HCT116 (cell line): ENCODE results near the gene IBA57. TPM values are rescaled to one million over a fixed set of nuclear protein-coding genes. Genes with fewer than 3 reads are reported as not detected.

Source experiments
- ATAC-seq: fragments of 200-7000 bp; cut with Tn5 transposase; 2 replicates; pipeline ENCODE4 v1.9.1; 2020; ENCODE audit warnings: mild to moderate bottlenecking, moderate library complexity
- Bru-seq: library from RNA; stranded (reverse); fragments of 400-500 nt; gene quantifications from one replicate; lab custom pipeline; 2021; lab: Mats Ljungman, UMichigan
- BruChase-seq, 2 experiments: library from RNA; stranded (reverse); fragments of 400-500 nt; gene quantifications; one replicate each; lab custom pipeline; 2021; lab: Mats Ljungman, UMichigan
- BruUV-seq: library from RNA; stranded (reverse); fragments of 400-500 nt; replicated peaks from 2 replicates; lab custom pipeline; 2021; lab: Mats Ljungman, UMichigan
- CTCF ChIA-PET: fragments of 300-600 bp; sonication (Branson Sonifier 250); formaldehyde crosslinking; loops from one replicate; lab custom pipeline; 2021; ENCODE audit warnings: antibody characterized with exemption; lab: Charles Lee
- POLR2A ChIA-PET: fragments of 300-600, 350-600 bp; sonication (Branson Sonifier 250); formaldehyde crosslinking; loops from one replicate; lab custom pipeline; 2021; ENCODE audit warnings: antibody characterized with exemption; lab: Charles Lee
- RAD21 ChIA-PET, 2 experiments: fragments of 300-600 bp; sonication (Branson Sonifier 250); formaldehyde crosslinking; loops; one replicate each; lab custom pipeline; 2023; ENCODE audit warnings: low total read pairs in 2 of 2; ENCODE audit not compliant: uncharacterized antibody in 2 of 2, unreplicated experiment in 2 of 2, low non-redundant PET in 1 of 2; lab: Charles Lee
- DNase-seq: peaks from one replicate; pipeline ENCODE4 v3.0.0-alpha.2; 2010; ENCODE audit warnings: low read depth, low spot score
- H2AFZ ChIP-seq: fragments of 200-600 bp; shearing (Covaris generic), sonication (generic); 2 replicates; pipeline ENCODE4 v1.6.1; 2017; ENCODE audit warnings: low read depth, mixed run types, mixed read lengths, antibody characterized with exemption, low read length; ENCODE audit not compliant: poor library complexity, severe bottlenecking
- H3K27ac ChIP-seq: 2 replicates; pipeline ENCODE4 v1.5.1; 2012; ENCODE audit warnings: low read depth, low read length
- H3K27me3 ChIP-seq: fragments of 200-600 bp; sonication (generic); 2 replicates; pipeline ENCODE4 v1.6.1; 2016; ENCODE audit warnings: mixed run types, low read length, mixed read lengths; ENCODE audit not compliant: insufficient read depth
- H3K36me3 ChIP-seq, 2 experiments: fragments of 200-500 bp in 1 of 2; fragments of 200-600 bp in 1 of 2; sonication (Bioruptor generic) in 1 of 2; sonication (generic) in 1 of 2; 2 replicates each; pipeline versions ENCODE4 v1.5.1 to v1.6.1; 2014 to 2016; ENCODE audit warnings: low read length in 2 of 2, inconsistent platforms in 1 of 2, mixed read lengths in 1 of 2, mixed run types in 1 of 2; ENCODE audit not compliant: insufficient read depth in 2 of 2, control insufficient read depth in 1 of 2
- H3K4me1 ChIP-seq, 2 experiments: fragments of 200-600 bp in 1 of 2; sonication (generic) in 1 of 2; 2 replicates each; pipeline versions ENCODE4 v1.5.1 to v1.6.1; 2012 to 2017; ENCODE audit warnings: low read length in 2 of 2, inconsistent platforms in 1 of 2, mild to moderate bottlenecking in 1 of 2, mixed read lengths in 1 of 2, mixed run types in 1 of 2, moderate library complexity in 1 of 2; ENCODE audit not compliant: insufficient read depth in 2 of 2, control insufficient read depth in 1 of 2
- H3K4me2 ChIP-seq: fragments of 200-600 bp; sonication (generic); 2 replicates; pipeline ENCODE4 v1.6.1; 2017; ENCODE audit warnings: mixed run types, low read length, mixed read lengths
- H3K4me3 ChIP-seq, 2 experiments: fragments of 200-600 bp in 1 of 2; sonication (generic) in 1 of 2; replicated peaks in 1 of 2; 2 replicates each; pipeline ENCODE4 v1.5.1; 2011 to 2016; ENCODE audit warnings: low read length in 2 of 2, control low read depth in 1 of 2, low read depth in 1 of 2, mild to moderate bottlenecking in 1 of 2, mixed read lengths in 1 of 2, mixed run types in 1 of 2
- H3K79me2 ChIP-seq: fragments of 200-600 bp; sonication (generic); 2 replicates; pipeline ENCODE4 v1.6.1; 2017; ENCODE audit warnings: mild to moderate bottlenecking, mixed run types, low read length, moderate library complexity, mixed read lengths; ENCODE audit not compliant: insufficient read depth
- H3K9ac ChIP-seq: fragments of 200-600 bp; sonication (generic); 2 replicates; pipeline ENCODE4 v1.6.1; 2016; ENCODE audit warnings: low read length, mixed read lengths
- H3K9me2 ChIP-seq: fragments of 200-600 bp; sonication (generic), shearing (Covaris generic); 2 replicates; pipeline ENCODE4 v1.6.1; 2017; ENCODE audit warnings: mixed run types, mild to moderate bottlenecking, moderate library complexity; ENCODE audit not compliant: insufficient read depth
- H3K9me3 ChIP-seq, 2 experiments: fragments of 200-500 bp in 1 of 2; fragments of 200-600 bp in 1 of 2; sonication (Bioruptor generic) in 1 of 2; sonication (generic) in 1 of 2; 2 replicates each; pipeline ENCODE4 v1.6.1; 2014 to 2017; ENCODE audit warnings: low read length in 2 of 2, mixed read lengths in 2 of 2, inconsistent platforms in 1 of 2, low read depth in 1 of 2, mild to moderate bottlenecking in 1 of 2, mixed run types in 1 of 2, moderate library complexity in 1 of 2; ENCODE audit not compliant: control insufficient read depth in 1 of 2, insufficient read depth in 1 of 2
- H4K20me1 ChIP-seq: fragments of 200-600 bp; sonication (generic), shearing (Covaris generic); 2 replicates; pipeline ENCODE4 v1.6.1; 2017; ENCODE audit warnings: mixed run types, mild to moderate bottlenecking, moderate library complexity; ENCODE audit not compliant: insufficient read depth
- CBX3 ChIP-seq: IDR thresholded peaks from 2 replicates; pipeline ENCODE4 v1.6.1; 2012; ENCODE audit warnings: low read depth
- CEBPB ChIP-seq: IDR thresholded peaks from 2 replicates; pipeline ENCODE4 v1.6.1; 2012; ENCODE audit warnings: low read depth
- EGR1 ChIP-seq: IDR thresholded peaks from 2 replicates; pipeline ENCODE4 v1.6.1; 2012; ENCODE audit warnings: low read depth
- ELF1 ChIP-seq: IDR thresholded peaks from 2 replicates; pipeline ENCODE4 v1.6.1; 2012; ENCODE audit warnings: low read depth, borderline replicate concordance
- EZH2 ChIP-seq: fragments of 200-600 bp; sonication (generic); IDR thresholded peaks from 2 replicates; pipeline ENCODE4 v1.6.1; 2017; ENCODE audit warnings: antibody characterized with exemption, mixed run types
- EZH2phosphoT487 ChIP-seq: fragments of 200-600 bp; IDR thresholded peaks from 2 replicates; pipeline ENCODE4 v1.6.1; 2018; ENCODE audit warnings: antibody characterized with exemption, borderline replicate concordance
- POLR2A ChIP-seq: IDR thresholded peaks from 2 replicates; pipeline ENCODE4 v1.7.0; 2011; ENCODE audit warnings: borderline replicate concordance; ENCODE audit not compliant: insufficient read depth, insufficient read length; ENCODE audit errors: extremely low read depth
- POLR2AphosphoS5 ChIP-seq: IDR thresholded peaks from 2 replicates; pipeline ENCODE4 v1.6.1; 2011; ENCODE audit warnings: mild to moderate bottlenecking, low read depth, low read length, moderate library complexity
- RAD21 ChIP-seq: IDR thresholded peaks from 2 replicates; pipeline ENCODE4 v1.6.1; 2012; ENCODE audit warnings: low read depth, mild to moderate bottlenecking
- SIN3A ChIP-seq: IDR thresholded peaks from 2 replicates; pipeline ENCODE4 v1.6.1; 2012; ENCODE audit warnings: low read depth
- SP1 ChIP-seq: IDR thresholded peaks from 2 replicates; pipeline ENCODE4 v1.6.1; 2012; ENCODE audit warnings: low read depth
- SRF ChIP-seq: IDR thresholded peaks from 2 replicates; pipeline ENCODE4 v1.6.1; 2012; ENCODE audit warnings: low read depth
- TCF7L2 ChIP-seq: IDR thresholded peaks from 2 replicates; pipeline ENCODE4 v1.7.0; 2011; ENCODE audit warnings: borderline replicate concordance, inconsistent platforms; ENCODE audit not compliant: insufficient read depth, insufficient read length; ENCODE audit errors: extremely low read depth
- YY1 ChIP-seq: IDR thresholded peaks from 2 replicates; pipeline ENCODE4 v1.6.1; 2011; ENCODE audit warnings: low read length, low read depth, moderate library complexity, mild to moderate bottlenecking; ENCODE audit not compliant: insufficient replicate concordance; ENCODE audit errors: extremely low read depth
- ZFX ChIP-seq: fragments of 450-650 bp; IDR thresholded peaks from 2 replicates; pipeline ENCODE4 v1.6.1; 2017
- ZNF274 ChIP-seq: fragments of 200-500 bp; sonication (Bioruptor generic); IDR thresholded peaks from 2 replicates; pipeline ENCODE4 v1.6.1; 2014; ENCODE audit warnings: mild to moderate bottlenecking, low read depth, low read length, inconsistent platforms
- intact Hi-C: fragments of 100-400 bp; cut with micrococcal nuclease; formaldehyde crosslinking; loops from 2 replicates; pipeline ENCODE4 v1.10.0; 2022
- long read RNA-seq: library from polyadenylated mRNA; unstranded; transcript quantifications from one replicate; pipeline ENCODE4 v2.0.0, GENCODE V29; 2021; ENCODE audit not compliant: unreplicated experiment
- polyA plus RNA-seq: library from polyadenylated mRNA; unstranded; fragments of >200 nt; gene quantifications from 2 replicates; pipeline ENCODE4 v1.2.1, GENCODE V29; 2012; ENCODE audit warnings: missing spikeins
- total RNA-seq: library from RNA; stranded (reverse); gene quantifications from one replicate; pipeline ENCODE4 v1.2.1, GENCODE V29; 2021; ENCODE audit not compliant: unreplicated experiment
- TF ChIP-seq, protein P1 (sequence below): IDR thresholded peaks from 2 replicates; pipeline ENCODE4 v1.6.1; 2012; ENCODE audit warnings: low read depth
- TF ChIP-seq, protein P2 (sequence below): IDR thresholded peaks from 2 replicates; pipeline ENCODE4 v1.6.1; 2012
- TF ChIP-seq, protein P3 (sequence below): IDR thresholded peaks from 2 replicates; pipeline ENCODE4 v1.6.1; 2012

The IBA57 gene
- total RNA-seq (11.6 TPM), Bru-seq, nascent RNA (percentile 67 among the genes with signal in this experiment), BruChase-seq, experiment 1, labeled RNA remaining after a 6-hour chase (percentile 82 among the genes with signal in this experiment), BruChase-seq, experiment 2, labeled RNA remaining after a 2-hour chase (percentile 85 among the genes with signal in this experiment)
- 6.6 and 8.7 TPM in 2 replicates for polyA plus RNA-seq
- long read RNA-seq, full-length matches to known transcripts, result 14 of 29 reads
- long read RNA-seq, partial matches to known transcripts, result 1 of 29 reads
- long read RNA-seq, other reads (novel, unspliced or antisense), result 14 of 29 reads

DNA sequence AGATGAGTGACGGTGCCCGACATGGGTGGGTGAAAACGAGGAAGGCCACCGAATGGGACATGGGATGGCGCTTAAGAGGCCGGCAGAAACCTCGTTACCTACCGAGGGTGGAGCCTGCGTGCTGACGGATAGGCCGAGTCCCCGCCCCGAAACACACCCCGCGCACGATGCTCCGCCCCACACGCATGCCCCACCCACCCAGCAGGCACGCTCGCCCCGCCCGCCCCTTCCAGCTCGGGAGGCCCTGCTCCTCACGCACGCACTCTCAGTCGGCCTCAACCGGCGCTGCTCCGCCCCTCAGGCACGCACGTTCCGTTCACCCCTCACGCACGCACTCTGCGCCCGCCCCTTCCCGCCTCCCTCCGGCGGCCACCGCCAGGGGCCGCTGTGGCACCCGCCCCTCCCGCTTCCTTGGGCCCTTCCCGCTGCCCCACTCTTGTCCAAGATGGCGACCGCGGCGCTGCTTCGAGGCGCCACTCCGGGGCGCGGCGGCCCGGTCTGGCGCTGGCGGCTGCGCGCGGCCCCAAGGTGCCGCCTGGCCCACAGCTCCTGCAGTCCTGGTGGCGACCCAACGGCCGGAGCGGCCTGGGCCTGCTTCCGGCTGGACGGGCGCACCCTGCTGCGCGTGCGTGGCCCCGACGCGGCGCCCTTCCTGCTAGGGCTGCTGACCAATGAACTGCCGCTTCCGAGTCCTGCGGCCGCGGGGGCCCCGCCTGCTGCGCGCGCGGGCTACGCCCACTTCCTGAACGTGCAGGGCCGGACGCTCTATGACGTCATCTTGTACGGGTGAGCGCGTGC lies at the start of gene IBA57:
TSS of gene IBA57 (plus strand) at position 433 of the 798 bp plus-strand sequence. CDS start at position 446, 13 bp downstream.
- no peaks in the 10 kb centered on the region for H3K9me2 ChIP-seq
- no peaks in the 10 kb centered on the region for H4K20me1 ChIP-seq
- ChIA-PET POLR2A (interaction anchor here (0.6 to 1.6 kb wide), 15 partner anchors 8 to 1596 kb away, joined by 3 to 12 read pairs (median 4); partner anchors contain the start of gene GUK1), CTCF (interaction anchor here (0.6 to 3.6 kb wide), 15 partner anchors 8 to 240 kb away, joined by 3 to 15 read pairs (median 3); no protein-coding TSS in a partner anchor), RAD21 (interaction anchor here (0.6 to 1.5 kb wide), 4 partner anchors 8 to 37 kb away, joined by 4 to 6 read pairs (median 5); no protein-coding TSS in a partner anchor)
- BruUV-seq, result no TSS peak
- no peaks in the 10 kb centered on the region for H3K9me3 ChIP-seq
- peak within 1 kb of the TSS; percentile 98 for H3K4me2 ChIP-seq
- peaks cover 10 to 39% of the 10 kb centered on the region in 2 experiments for H3K4me1 ChIP-seq
- intact Hi-C loops, result loop anchor here (1.0 kb wide), 1 partner anchor 25 kb away; the partner anchor contains the start of gene GUK1
- H3K4me3 ChIP-seq, result peak within 1 kb of the TSS; percentile 76 to 78
- no peaks in the 10 kb centered on the region for H3K27me3 ChIP-seq
- no peak within 1 kb of the TSS for H2AFZ ChIP-seq
- peak within 1 kb of the TSS; percentile 85 for H3K9ac ChIP-seq
- H3K27ac ChIP-seq, result peak within 1 kb of the TSS; percentile 100
- DNase-seq (peak; percentile 97), ATAC-seq (peak; percentile 88)
- H3K79me2 ChIP-seq, result peaks cover 29% of the 10 kb centered on the region
- no peaks in the 10 kb centered on the region for H3K36me3 ChIP-seq
- TF ChIP-seq EZH2 (no peak), ZNF274 (no peak), CEBPB (no peak), SRF (no peak; the same call in 1 of the 2 replicates), TCF7L2 (peak; percentile 13), CBX3 (no peak; the same call in 1 of the 2 replicates), POLR2A (peak; percentile 64), SP1 (peak; percentile 74), SIN3A (no peak), RAD21 (no peak), ZFX (peak; percentile 91), EGR1 (peak; percentile 82; the same call in 1 of the 2 replicates), ELF1 (no peak; the same call in 1 of the 2 replicates), EZH2phosphoT487 (no peak), POLR2AphosphoS5 (peak; percentile 88), YY1 (peak; percentile 94)
- TF ChIP-seq, protein P1, sequence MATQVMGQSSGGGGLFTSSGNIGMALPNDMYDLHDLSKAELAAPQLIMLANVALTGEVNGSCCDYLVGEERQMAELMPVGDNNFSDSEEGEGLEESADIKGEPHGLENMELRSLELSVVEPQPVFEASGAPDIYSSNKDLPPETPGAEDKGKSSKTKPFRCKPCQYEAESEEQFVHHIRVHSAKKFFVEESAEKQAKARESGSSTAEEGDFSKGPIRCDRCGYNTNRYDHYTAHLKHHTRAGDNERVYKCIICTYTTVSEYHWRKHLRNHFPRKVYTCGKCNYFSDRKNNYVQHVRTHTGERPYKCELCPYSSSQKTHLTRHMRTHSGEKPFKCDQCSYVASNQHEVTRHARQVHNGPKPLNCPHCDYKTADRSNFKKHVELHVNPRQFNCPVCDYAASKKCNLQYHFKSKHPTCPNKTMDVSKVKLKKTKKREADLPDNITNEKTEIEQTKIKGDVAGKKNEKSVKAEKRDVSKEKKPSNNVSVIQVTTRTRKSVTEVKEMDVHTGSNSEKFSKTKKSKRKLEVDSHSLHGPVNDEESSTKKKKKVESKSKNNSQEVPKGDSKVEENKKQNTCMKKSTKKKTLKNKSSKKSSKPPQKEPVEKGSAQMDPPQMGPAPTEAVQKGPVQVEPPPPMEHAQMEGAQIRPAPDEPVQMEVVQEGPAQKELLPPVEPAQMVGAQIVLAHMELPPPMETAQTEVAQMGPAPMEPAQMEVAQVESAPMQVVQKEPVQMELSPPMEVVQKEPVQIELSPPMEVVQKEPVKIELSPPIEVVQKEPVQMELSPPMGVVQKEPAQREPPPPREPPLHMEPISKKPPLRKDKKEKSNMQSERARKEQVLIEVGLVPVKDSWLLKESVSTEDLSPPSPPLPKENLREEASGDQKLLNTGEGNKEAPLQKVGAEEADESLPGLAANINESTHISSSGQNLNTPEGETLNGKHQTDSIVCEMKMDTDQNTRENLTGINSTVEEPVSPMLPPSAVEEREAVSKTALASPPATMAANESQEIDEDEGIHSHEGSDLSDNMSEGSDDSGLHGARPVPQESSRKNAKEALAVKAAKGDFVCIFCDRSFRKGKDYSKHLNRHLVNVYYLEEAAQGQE, result no peak
- TF ChIP-seq, protein P2, sequence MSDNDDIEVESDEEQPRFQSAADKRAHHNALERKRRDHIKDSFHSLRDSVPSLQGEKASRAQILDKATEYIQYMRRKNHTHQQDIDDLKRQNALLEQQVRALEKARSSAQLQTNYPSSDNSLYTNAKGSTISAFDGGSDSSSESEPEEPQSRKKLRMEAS, result peak; percentile 86
- TF ChIP-seq, protein P3, sequence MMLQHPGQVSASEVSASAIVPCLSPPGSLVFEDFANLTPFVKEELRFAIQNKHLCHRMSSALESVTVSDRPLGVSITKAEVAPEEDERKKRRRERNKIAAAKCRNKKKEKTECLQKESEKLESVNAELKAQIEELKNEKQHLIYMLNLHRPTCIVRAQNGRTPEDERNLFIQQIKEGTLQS, result no peak
